CD14-positive monocyte (primary cell): ENCODE results near the gene ITPR1. TPM values are rescaled to one million over a fixed set of nuclear protein-coding genes. Genes with fewer than 3 reads are reported as not detected.

Source experiments
- DNase-seq, 3 donors: peaks; one replicate each; pipeline ENCODE4 v3.0.0-alpha.2; 2011 to 2022
- H2AFZ ChIP-seq: 2 replicates; pipeline ENCODE4 v1.6.0; 2012; ENCODE audit warnings: mild to moderate bottlenecking, low read depth, low read length, inconsistent platforms; ENCODE audit not compliant: insufficient read depth, poor library complexity, severe bottlenecking
- H3K27ac ChIP-seq, 2 donors: 1 replicate in 1 of 2; 2 replicates in 1 of 2; pipeline ENCODE4 v1.5.1; 2012 to 2013; ENCODE audit warnings: low read length in 2 of 2, control low read depth in 1 of 2, inconsistent platforms in 1 of 2, low read depth in 1 of 2, mild to moderate bottlenecking in 1 of 2
- H3K27me3 ChIP-seq, 2 donors: one replicate each; pipeline versions ENCODE4 v1.6.0 to v1.6.1; 2011 to 2013; ENCODE audit warnings: low read length in 2 of 2; ENCODE audit not compliant: control insufficient read depth in 2 of 2, insufficient read depth in 2 of 2
- H3K36me3 ChIP-seq, 2 donors: replicated peaks in 1 of 2; 1 replicate in 1 of 2; 2 replicates in 1 of 2; pipeline versions ENCODE4 v1.5.1 to v1.6.1; 2012 to 2013; ENCODE audit warnings: low read length in 2 of 2, control low read depth in 1 of 2, inconsistent platforms in 1 of 2, mild to moderate bottlenecking in 1 of 2; ENCODE audit not compliant: insufficient read depth in 2 of 2, control insufficient read depth in 1 of 2
- H3K4me1 ChIP-seq, 2 donors: 1 replicate in 1 of 2; 2 replicates in 1 of 2; pipeline versions ENCODE4 v1.5.1 to v1.6.1; 2012 to 2013; ENCODE audit warnings: low read length in 2 of 2, control low read depth in 1 of 2, inconsistent platforms in 1 of 2, mild to moderate bottlenecking in 1 of 2, moderate library complexity in 1 of 2; ENCODE audit not compliant: insufficient read depth in 2 of 2, control insufficient read depth in 1 of 2
- H3K4me2 ChIP-seq: replicated peaks from 2 replicates; pipeline ENCODE3; 2012; ENCODE audit warnings: low read length, moderate library complexity, mild to moderate bottlenecking; ENCODE audit not compliant: poor library complexity, severe bottlenecking; ENCODE audit errors: extremely low read depth
- H3K4me3 ChIP-seq, 3 experiments: fragments of 200-600 bp in 1 of 3; sonication (generic) in 1 of 3; replicated peaks in 1 of 3; 1 replicate in 2 of 3; 2 replicates in 1 of 3; pipeline ENCODE4 v1.5.1; 2011 to 2013; ENCODE audit warnings: low read length in 3 of 3, mild to moderate bottlenecking in 3 of 3, control low read depth in 2 of 3, low read depth in 2 of 3, inconsistent platforms in 1 of 3, moderate library complexity in 1 of 3
- H3K79me2 ChIP-seq: 2 replicates; pipeline ENCODE4 v1.6.0; 2012; ENCODE audit warnings: mild to moderate bottlenecking, control low read depth, inconsistent platforms, low read length, moderate library complexity; ENCODE audit not compliant: insufficient read depth
- H3K9ac ChIP-seq: 2 replicates; pipeline ENCODE4 v1.6.0; 2017; ENCODE audit warnings: low read length, mild to moderate bottlenecking; ENCODE audit not compliant: insufficient read depth, poor library complexity, severe bottlenecking
- H3K9me3 ChIP-seq, 2 donors: replicated peaks in 1 of 2; 1 replicate in 1 of 2; 2 replicates in 1 of 2; pipeline versions ENCODE4 v1.5.1 to v1.6.1; 2012 to 2013; ENCODE audit warnings: low read length in 2 of 2, control low read depth in 1 of 2; ENCODE audit not compliant: control insufficient read depth in 1 of 2, insufficient read depth in 1 of 2
- H4K20me1 ChIP-seq: 2 replicates; pipeline ENCODE4 v1.6.0; 2012; ENCODE audit warnings: mild to moderate bottlenecking, low read length, control low read depth, moderate library complexity; ENCODE audit not compliant: insufficient read depth
- H3K27ac Mint-ChIP-seq, 7 donors: one replicate each; pipeline ENCODE4 v1.8.0; 2020; ENCODE audit warnings: mild to moderate bottlenecking in 7 of 7, mixed read lengths in 7 of 7, moderate library complexity in 6 of 7, inconsistent platforms in 2 of 7
- H3K27me3 Mint-ChIP-seq, 3 donors: one replicate each; pipeline ENCODE4 v1.8.0; 2021 to 2022; ENCODE audit warnings: low read depth in 3 of 3, mild to moderate bottlenecking in 3 of 3, mixed read lengths in 3 of 3, moderate library complexity in 3 of 3, inconsistent platforms in 1 of 3
- H3K36me3 Mint-ChIP-seq, 2 donors: one replicate each; pipeline ENCODE4 v1.8.0; 2020; ENCODE audit warnings: mixed read lengths in 2 of 2, inconsistent platforms in 1 of 2, mild to moderate bottlenecking in 1 of 2
- H3K4me1 Mint-ChIP-seq: one replicate; pipeline ENCODE4 v1.8.0; 2020; ENCODE audit warnings: mild to moderate bottlenecking, mixed read lengths
- H3K4me3 Mint-ChIP-seq, 2 donors: one replicate each; pipeline ENCODE4 v1.8.0; 2020; ENCODE audit warnings: mild to moderate bottlenecking in 2 of 2, mixed read lengths in 2 of 2, moderate library complexity in 1 of 2
- H3K9me3 Mint-ChIP-seq, 7 donors: one replicate each; pipeline ENCODE4 v1.8.0; 2020 to 2022; ENCODE audit warnings: mixed read lengths in 7 of 7, mild to moderate bottlenecking in 6 of 7, moderate library complexity in 6 of 7, inconsistent platforms in 2 of 7
- WGBS: methylation state at CpG from one replicate; pipeline ENCODE4 v1.1.5; 2013; ENCODE audit warnings: missing lambda C conversion rate; ENCODE audit not compliant: insufficient coverage; 5-methylcytosine and 5-hydroxymethylcytosine counted together
- intact Hi-C, 2 donors: fragments of 100-400 bp; cut with micrococcal nuclease; formaldehyde crosslinking; loops; one replicate each; pipeline versions ENCODE4 v1.15.0 to v1.15.1; 2023
- polyA plus RNA-seq, 3 donors: library from polyadenylated mRNA; depleted of rRNA in 1 of 3; unstranded in 2 of 3; stranded (reverse) in 1 of 3; fragments of 300-500 nt in 2 of 3; fragments of >200 nt in 1 of 3; fragmentation: Illumina TruSeq in 2 of 3; gene quantifications; 1 replicate in 2 of 3; 2 replicates in 1 of 3; pipeline ENCODE4 v1.2.3, GENCODE V29; 2012 to 2021
- TF ChIP-seq, protein P1 (sequence below): fragments of 200-600 bp; IDR thresholded peaks from one replicate; pipeline ENCODE4 v1.8.0; 2022; ENCODE audit warnings: antibody characterized with exemption, mild to moderate bottlenecking

ITPR1 gene
- polyA plus RNA-seq, 3 donors, result 3.2 to 21.1 (median 7.1) TPM

GRCh38 chr3:4773583-4773982 is 280.4 kb downstream of the ITPR1 start:
- no peaks in the 10 kb centered on the region for H4K20me1 ChIP-seq
- peaks cover 10% of the 10 kb centered on the region for H3K4me1 Mint-ChIP-seq

GRCh38 chr3:4774531-4774930 is 281.4 kb downstream of the ITPR1 start:
- Histone ChIP-seq H3K4me3 (no peak overlapping the region), H3K9ac (no peak overlapping the region), H3K4me2 (no peak overlapping the region), H3K79me2 (no peaks in the 10 kb centered on the region), H3K4me1 (no peaks in the 10 kb centered on the region), H4K20me1 (no peaks in the 10 kb centered on the region), H3K27ac (no peak overlapping the region), H3K27me3 (no peaks in the 10 kb centered on the region), H3K36me3 (peaks cover 50 to 94% of the 10 kb centered on the region in 2 donors), H3K9me3 (no peaks in the 10 kb centered on the region), H2AFZ (no peak overlapping the region)
- intact Hi-C loops, result loop anchor here in 1 of 2 donors (5.0 kb wide), 1 partner anchor 73 kb away; no protein-coding TSS in a partner anchor
- Mint-ChIP-seq H3K36me3 (peaks cover 73 to 86% of the 10 kb centered on the region in 2 donors), H3K4me1 (peaks cover 10% of the 10 kb centered on the region), H3K27me3 (peaks cover 0 to 1% (median 0%) of the 10 kb centered on the region in 3 donors), H3K9me3 (peaks cover 0 to 2% (median 0%) of the 10 kb centered on the region in 7 donors), H3K4me3 (no peak overlapping the region), H3K27ac (peak overlapping the region in 3 of 7 donors; percentile 10 to 45 (median 27))
- 83% methylated on average over 1 of the region's 3 CpGs for WGBS
- no peak for DNase-seq
- TF ChIP-seq, protein P1, sequence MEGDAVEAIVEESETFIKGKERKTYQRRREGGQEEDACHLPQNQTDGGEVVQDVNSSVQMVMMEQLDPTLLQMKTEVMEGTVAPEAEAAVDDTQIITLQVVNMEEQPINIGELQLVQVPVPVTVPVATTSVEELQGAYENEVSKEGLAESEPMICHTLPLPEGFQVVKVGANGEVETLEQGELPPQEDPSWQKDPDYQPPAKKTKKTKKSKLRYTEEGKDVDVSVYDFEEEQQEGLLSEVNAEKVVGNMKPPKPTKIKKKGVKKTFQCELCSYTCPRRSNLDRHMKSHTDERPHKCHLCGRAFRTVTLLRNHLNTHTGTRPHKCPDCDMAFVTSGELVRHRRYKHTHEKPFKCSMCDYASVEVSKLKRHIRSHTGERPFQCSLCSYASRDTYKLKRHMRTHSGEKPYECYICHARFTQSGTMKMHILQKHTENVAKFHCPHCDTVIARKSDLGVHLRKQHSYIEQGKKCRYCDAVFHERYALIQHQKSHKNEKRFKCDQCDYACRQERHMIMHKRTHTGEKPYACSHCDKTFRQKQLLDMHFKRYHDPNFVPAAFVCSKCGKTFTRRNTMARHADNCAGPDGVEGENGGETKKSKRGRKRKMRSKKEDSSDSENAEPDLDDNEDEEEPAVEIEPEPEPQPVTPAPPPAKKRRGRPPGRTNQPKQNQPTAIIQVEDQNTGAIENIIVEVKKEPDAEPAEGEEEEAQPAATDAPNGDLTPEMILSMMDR, result no peak

More at GRCh38 chr3:4773583-4773982, 280.4 kb downstream of the ITPR1 start:
- Histone ChIP-seq H3K36me3 (peaks cover 52 to 94% of the 10 kb centered on the region in 2 donors), H3K4me3 (no peak overlapping the region), H3K27me3 (no peaks in the 10 kb centered on the region), H3K4me2 (no peak overlapping the region), H3K27ac (no peak overlapping the region), H3K9me3 (no peaks in the 10 kb centered on the region), H3K9ac (no peak overlapping the region), H3K4me1 (no peaks in the 10 kb centered on the region), H2AFZ (no peak overlapping the region), H3K79me2 (no peaks in the 10 kb centered on the region)
- intact Hi-C loops, result loop anchor here in 1 of 2 donors (5.0 kb wide), 1 partner anchor 74 kb away; no protein-coding TSS in a partner anchor
- Mint-ChIP-seq H3K4me3 (no peak overlapping the region), H3K9me3 (peaks cover 0 to 2% (median 0%) of the 10 kb centered on the region in 7 donors), H3K36me3 (peaks cover 71 to 83% of the 10 kb centered on the region in 2 donors), H3K27ac (no peak overlapping the region), H3K27me3 (peaks cover 0 to 1% (median 0%) of the 10 kb centered on the region in 3 donors)
- WGBS, result no CpG with 5 or more reads among the region's 2 CpGs
- DNase-seq, result no peak
- TF ChIP-seq, protein P1, result no peak
